ENCODE results near the gene C10orf90.

C10orf90 gene

GRCh38 chr10:126500866-126501265 lies 169.6 kb downstream of the C10orf90 start:
- DNase-seq = no peak

GRCh38 chr10:126500185-126500584 lies 170.3 kb downstream of the C10orf90 start:
- DNase-seq = no peak

GRCh38 chr10:126499744-126500143 lies 170.7 kb downstream of the C10orf90 start:
- no peak for DNase-seq

GRCh38 chr10:126497672-126498071 lies 172.8 kb downstream of the C10orf90 start:
- no peak for DNase-seq

- no peak for DNase-seq
Measured at GRCh38 chr10:126496771-126497545, 173.5 kb downstream of the C10orf90 start.

- DNase-seq = no peak
Measured at GRCh38 chr10:126491476-126491875, 179.0 kb downstream of the C10orf90 start.

GRCh38 chr10:126481181-126481580 lies 189.3 kb downstream of the C10orf90 start:
- no peak for DNase-seq

- no peak for DNase-seq
Measured at GRCh38 chr10:126480648-126481047, 189.8 kb downstream of the C10orf90 start.

GRCh38 chr10:126479280-126479895 lies 191.1 kb downstream of the C10orf90 start:
- DNase-seq = no peak

- DNase-seq = no peak
Measured at GRCh38 chr10:126478546-126478945, 191.9 kb downstream of the C10orf90 start.

- DNase-seq = no peak
Measured at GRCh38 chr10:126476246-126476645, 194.2 kb downstream of the C10orf90 start.

GRCh38 chr10:126475074-126475691 lies 195.3 kb downstream of the C10orf90 start:
- DNase-seq = no peak

GRCh38 chr10:126474031-126474430 lies 196.5 kb downstream of the C10orf90 start:
- DNase-seq = no peak

GRCh38 chr10:126470991-126471390 lies 199.5 kb downstream of the C10orf90 start:
- DNase-seq = no peak

GRCh38 chr10:126469692-126470091 lies 200.8 kb downstream of the C10orf90 start:
- no peak for DNase-seq

GRCh38 chr10:126468876-126469643 lies 201.4 kb downstream of the C10orf90 start:
- no peak for DNase-seq

GRCh38 chr10:126468467-126468866 lies 202.0 kb downstream of the C10orf90 start:
- DNase-seq = no peak

GRCh38 chr10:126465771-126466170 lies 204.7 kb downstream of the C10orf90 start:
- no peak for DNase-seq

GRCh38 chr10:126463286-126463685 lies 207.2 kb downstream of the C10orf90 start:
- no peak for DNase-seq

- DNase-seq = no peak
Measured at GRCh38 chr10:126461289-126461940, 209.1 kb downstream of the C10orf90 start.

- DNase-seq = no peak
Measured at GRCh38 chr10:126459878-126460481, 210.5 kb downstream of the C10orf90 start.

Measured in DMS79 treated with DMSO at 0.1 percent for 48 hours (cell line).